ENCODE results near the gene NCAM1.

The NCAM1 gene

GRCh38 chr11:113162592-113162962 lies 201.4 kb downstream of the NCAM1 start:
- Histone ChIP-seq H3K9me3 (ENCODE audit: control insufficient read depth, insufficient read depth, low read depth, low read length) (no peaks in the 10 kb centered on the region), H3K36me3 (ENCODE audit: control insufficient read depth in 2 of 2, insufficient read depth in 1 of 2, low read length in 2 of 2) (no peaks in the 10 kb centered on the region), H3K4me1 (ENCODE audit: control insufficient read depth, insufficient read depth, low read length) (peaks cover 11% of the 10 kb centered on the region), H3K4me3 (ENCODE audit: low read depth, low read length) (no peak overlapping the region), H3K27ac (ENCODE audit: extremely low read depth, low read depth, low read length) (no peak overlapping the region)
- ChIA-PET POLR2A (no interaction called here), CTCF (interaction anchor here (0.7 to 0.8 kb wide), 2 partner anchors 117 to 571 kb away, joined by 4 to 5 read pairs; no protein-coding TSS in a partner anchor)
- TF ChIP-seq CTCF (tag by site-specific recombination; IDR thresholded peaks at IDR 0.05), result peak; percentile 45; the same call in 1 of the 2 replicates
- no peak for TF ChIP-seq ZNF404 (tag by site-specific recombination; IDR thresholded peaks at IDR 0.05)
- TF ChIP-seq, protein P1, sequence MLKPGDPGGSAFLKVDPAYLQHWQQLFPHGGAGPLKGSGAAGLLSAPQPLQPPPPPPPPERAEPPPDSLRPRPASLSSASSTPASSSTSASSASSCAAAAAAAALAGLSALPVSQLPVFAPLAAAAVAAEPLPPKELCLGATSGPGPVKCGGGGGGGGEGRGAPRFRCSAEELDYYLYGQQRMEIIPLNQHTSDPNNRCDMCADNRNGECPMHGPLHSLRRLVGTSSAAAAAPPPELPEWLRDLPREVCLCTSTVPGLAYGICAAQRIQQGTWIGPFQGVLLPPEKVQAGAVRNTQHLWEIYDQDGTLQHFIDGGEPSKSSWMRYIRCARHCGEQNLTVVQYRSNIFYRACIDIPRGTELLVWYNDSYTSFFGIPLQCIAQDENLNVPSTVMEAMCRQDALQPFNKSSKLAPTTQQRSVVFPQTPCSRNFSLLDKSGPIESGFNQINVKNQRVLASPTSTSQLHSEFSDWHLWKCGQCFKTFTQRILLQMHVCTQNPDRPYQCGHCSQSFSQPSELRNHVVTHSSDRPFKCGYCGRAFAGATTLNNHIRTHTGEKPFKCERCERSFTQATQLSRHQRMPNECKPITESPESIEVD (tag by site-specific recombination; IDR thresholded peaks at IDR 0.05), result peak; percentile 78
- TF ChIP-seq ZXDB (tag by site-specific recombination; IDR thresholded peaks at IDR 0.05), result 0 out of 2 replicates have a peak, but pooled peaks have one; percentile 5
- TF ChIP-seq, protein P2, sequence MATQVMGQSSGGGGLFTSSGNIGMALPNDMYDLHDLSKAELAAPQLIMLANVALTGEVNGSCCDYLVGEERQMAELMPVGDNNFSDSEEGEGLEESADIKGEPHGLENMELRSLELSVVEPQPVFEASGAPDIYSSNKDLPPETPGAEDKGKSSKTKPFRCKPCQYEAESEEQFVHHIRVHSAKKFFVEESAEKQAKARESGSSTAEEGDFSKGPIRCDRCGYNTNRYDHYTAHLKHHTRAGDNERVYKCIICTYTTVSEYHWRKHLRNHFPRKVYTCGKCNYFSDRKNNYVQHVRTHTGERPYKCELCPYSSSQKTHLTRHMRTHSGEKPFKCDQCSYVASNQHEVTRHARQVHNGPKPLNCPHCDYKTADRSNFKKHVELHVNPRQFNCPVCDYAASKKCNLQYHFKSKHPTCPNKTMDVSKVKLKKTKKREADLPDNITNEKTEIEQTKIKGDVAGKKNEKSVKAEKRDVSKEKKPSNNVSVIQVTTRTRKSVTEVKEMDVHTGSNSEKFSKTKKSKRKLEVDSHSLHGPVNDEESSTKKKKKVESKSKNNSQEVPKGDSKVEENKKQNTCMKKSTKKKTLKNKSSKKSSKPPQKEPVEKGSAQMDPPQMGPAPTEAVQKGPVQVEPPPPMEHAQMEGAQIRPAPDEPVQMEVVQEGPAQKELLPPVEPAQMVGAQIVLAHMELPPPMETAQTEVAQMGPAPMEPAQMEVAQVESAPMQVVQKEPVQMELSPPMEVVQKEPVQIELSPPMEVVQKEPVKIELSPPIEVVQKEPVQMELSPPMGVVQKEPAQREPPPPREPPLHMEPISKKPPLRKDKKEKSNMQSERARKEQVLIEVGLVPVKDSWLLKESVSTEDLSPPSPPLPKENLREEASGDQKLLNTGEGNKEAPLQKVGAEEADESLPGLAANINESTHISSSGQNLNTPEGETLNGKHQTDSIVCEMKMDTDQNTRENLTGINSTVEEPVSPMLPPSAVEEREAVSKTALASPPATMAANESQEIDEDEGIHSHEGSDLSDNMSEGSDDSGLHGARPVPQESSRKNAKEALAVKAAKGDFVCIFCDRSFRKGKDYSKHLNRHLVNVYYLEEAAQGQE (tag by site-specific recombination; IDR thresholded peaks at IDR 0.05), result no peak
- TF ChIP-seq ATF2 (tag by site-specific recombination; IDR thresholded peaks at IDR 0.05; ENCODE audit: low read depth), result peak; percentile 57
- TF ChIP-seq, protein P3, sequence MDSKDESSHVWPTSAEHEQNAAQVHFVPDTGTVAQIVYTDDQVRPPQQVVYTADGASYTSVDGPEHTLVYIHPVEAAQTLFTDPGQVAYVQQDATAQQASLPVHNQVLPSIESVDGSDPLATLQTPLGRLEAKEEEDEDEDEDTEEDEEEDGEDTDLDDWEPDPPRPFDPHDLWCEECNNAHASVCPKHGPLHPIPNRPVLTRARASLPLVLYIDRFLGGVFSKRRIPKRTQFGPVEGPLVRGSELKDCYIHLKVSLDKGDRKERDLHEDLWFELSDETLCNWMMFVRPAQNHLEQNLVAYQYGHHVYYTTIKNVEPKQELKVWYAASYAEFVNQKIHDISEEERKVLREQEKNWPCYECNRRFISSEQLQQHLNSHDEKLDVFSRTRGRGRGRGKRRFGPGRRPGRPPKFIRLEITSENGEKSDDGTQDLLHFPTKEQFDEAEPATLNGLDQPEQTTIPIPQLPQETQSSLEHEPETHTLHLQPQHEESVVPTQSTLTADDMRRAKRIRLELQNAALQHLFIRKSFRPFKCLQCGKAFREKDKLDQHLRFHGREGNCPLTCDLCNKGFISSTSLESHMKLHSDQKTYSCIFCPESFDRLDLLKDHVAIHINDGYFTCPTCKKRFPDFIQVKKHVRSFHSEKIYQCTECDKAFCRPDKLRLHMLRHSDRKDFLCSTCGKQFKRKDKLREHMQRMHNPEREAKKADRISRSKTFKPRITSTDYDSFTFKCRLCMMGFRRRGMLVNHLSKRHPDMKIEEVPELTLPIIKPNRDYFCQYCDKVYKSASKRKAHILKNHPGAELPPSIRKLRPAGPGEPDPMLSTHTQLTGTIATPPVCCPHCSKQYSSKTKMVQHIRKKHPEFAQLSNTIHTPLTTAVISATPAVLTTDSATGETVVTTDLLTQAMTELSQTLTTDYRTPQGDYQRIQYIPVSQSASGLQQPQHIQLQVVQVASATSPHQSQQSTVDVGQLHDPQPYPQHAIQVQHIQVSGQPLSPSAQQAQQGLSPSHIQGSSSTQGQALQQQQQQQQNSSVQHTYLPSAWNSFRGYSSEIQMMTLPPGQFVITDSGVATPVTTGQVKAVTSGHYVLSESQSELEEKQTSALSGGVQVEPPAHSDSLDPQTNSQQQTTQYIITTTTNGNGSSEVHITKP (tag by site-specific recombination; IDR thresholded peaks at IDR 0.05), result peak; percentile 97
- peak; percentile 76 for TF ChIP-seq TRIM28 (IDR thresholded peaks at IDR 0.05; ENCODE audit: borderline replicate concordance, low read length)
- no peak for TF ChIP-seq KLF8 (tag by site-specific recombination; IDR thresholded peaks at IDR 0.05)
- peak; percentile 67; the same call in 1 of the 2 replicates for TF ChIP-seq ZNF335 (tag by site-specific recombination; conservative IDR thresholded peaks at IDR 0.05)

DNA sequence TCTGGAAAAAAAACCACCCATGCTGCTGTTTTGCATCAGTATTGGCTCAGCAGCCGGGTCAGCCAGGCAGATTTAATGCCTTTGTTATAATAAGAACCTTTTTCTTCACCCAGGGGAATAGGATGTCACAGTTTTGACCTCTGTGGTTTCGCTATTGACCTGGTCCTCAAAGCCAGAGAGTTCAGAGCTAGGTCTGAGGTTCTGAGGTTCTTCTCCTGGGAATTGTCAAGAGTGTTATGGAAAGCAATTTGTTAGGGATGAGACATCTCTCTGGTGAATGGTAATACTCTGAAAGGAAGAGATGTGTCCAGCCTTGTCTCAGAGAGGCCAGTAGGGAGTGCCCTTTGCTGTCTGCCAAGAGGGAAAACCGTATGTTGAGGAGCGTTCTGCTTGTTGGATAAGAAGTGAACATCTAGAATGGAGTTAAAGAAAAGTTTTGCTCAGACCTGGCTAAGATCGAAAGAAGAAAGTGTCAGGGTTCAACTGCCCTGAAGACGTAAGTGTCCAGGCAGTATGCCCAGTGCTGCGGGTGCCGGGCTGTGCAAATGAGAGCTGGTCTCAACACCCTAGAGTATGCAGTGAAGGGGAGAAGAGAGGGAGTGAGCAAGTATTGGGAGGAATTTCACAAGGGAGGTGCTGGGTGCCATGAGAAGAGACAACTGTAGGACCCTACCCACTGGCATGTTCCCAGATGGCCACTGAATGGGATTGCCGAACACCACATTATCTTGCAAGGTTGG lies 202.2 kb downstream of the NCAM1 start:
- no peak overlapping the region for H3K4me3 ChIP-seq (ENCODE audit: low read depth, low read length)
- POLR2A ChIA-PET, result no interaction called here
- H3K9me3 ChIP-seq (ENCODE audit: control insufficient read depth, insufficient read depth, low read depth, low read length), result no peaks in the 10 kb centered on the region
- H3K4me1 ChIP-seq (ENCODE audit: control insufficient read depth, insufficient read depth, low read length), result peaks cover 14% of the 10 kb centered on the region
- CTCF ChIA-PET, result interaction anchor here (0.8 kb wide), 1 partner anchor 118 kb away, joined by 5 read pairs; no protein-coding TSS in a partner anchor
- H3K36me3 ChIP-seq (ENCODE audit: control insufficient read depth in 2 of 2, insufficient read depth in 1 of 2, low read length in 2 of 2), result no peaks in the 10 kb centered on the region
- H3K27ac ChIP-seq (ENCODE audit: extremely low read depth, low read depth, low read length), result no peak overlapping the region
- no peak for TF ChIP-seq ZNF518A (tag by site-specific recombination; conservative IDR thresholded peaks at IDR 0.05; ENCODE audit: low read depth)
- no peak for TF ChIP-seq ZNF335 (tag by site-specific recombination; conservative IDR thresholded peaks at IDR 0.05)
- no peak for TF ChIP-seq ZNF157 (tag by site-specific recombination; IDR thresholded peaks at IDR 0.05)
- TF ChIP-seq ZNF580 (tag by site-specific recombination; IDR thresholded peaks at IDR 0.05), result no peak
- no peak for TF ChIP-seq ZXDB (tag by site-specific recombination; IDR thresholded peaks at IDR 0.05)
- TF ChIP-seq ZNF175 (tag by site-specific recombination; IDR thresholded peaks at IDR 0.05), result no peak

All from HEK293 (cell line).